Right lobe of liver (tissue), 4 donors: ENCODE data around the gene CAMTA1.

Source experiments
- CTCF ChIP-seq, 4 donors: fragments of 200-600 bp in 3 of 4; fragments of 450-650 bp in 1 of 4; IDR thresholded peaks; one replicate each; pipeline versions ENCODE4 v1.5.1 to v1.8.0; 2016 to 2022; ENCODE audit warnings: antibody characterized with exemption in 4 of 4, mild to moderate bottlenecking in 2 of 4
- POLR2A ChIP-seq: fragments of 450-650 bp; IDR thresholded peaks from one replicate; pipeline ENCODE4 v1.6.1; 2017; ENCODE audit warnings: antibody characterized with exemption, mild to moderate bottlenecking
- donor health status: DM: no; HTN: no; CAD: no.
- donor health status: DM: no; HTN: no; CAD: no.
- donor health status: DM: no; HTN: yes; CAD: no.

GRCh38 chr1:7327849-7328248 is 542.6 kb downstream of the CAMTA1 start:
- TF ChIP-seq CTCF (IDR thresholded peaks at IDR 0.05) (no peak), POLR2A (no peak)
